B cell (primary cell): Measurements from ENCODE around the gene RPTN. TPM values are rescaled to one million over a fixed set of nuclear protein-coding genes. Genes with fewer than 3 reads are reported as not detected.

ENCODE experiments used
- ATAC-seq: fragments of 200-7000 bp; cut with Tn5 transposase; one replicate; pipeline ENCODE4 v1.10.0; 2021; ENCODE audit warnings: low read depth, mild to moderate bottlenecking, moderate number of reproducible peaks, moderate library complexity
- CTCF ChIA-PET: fragments of 350-600 bp; sonication (Branson Sonifier 250); formaldehyde crosslinking; loops from one replicate; lab custom pipeline; 2021; ENCODE audit warnings: antibody characterized with exemption, inconsistent platforms; lab: Charles Lee
- POLR2A ChIA-PET: fragments of 350-600 bp; sonication (Branson Sonifier 250); formaldehyde crosslinking; loops from one replicate; lab custom pipeline; 2021; ENCODE audit warnings: antibody characterized with exemption; lab: Charles Lee
- DNase-seq: peaks from one replicate; pipeline ENCODE4 v3.0.0; 2013
- H2AFZ ChIP-seq: 2 replicates; pipeline ENCODE4 v1.6.1; 2012; ENCODE audit warnings: mild to moderate bottlenecking, low read depth, low read length; ENCODE audit not compliant: insufficient read depth, poor library complexity, severe bottlenecking
- H3K27ac ChIP-seq, 2 donors: 1 replicate in 1 of 2; 2 replicates in 1 of 2; pipeline ENCODE4 v1.5.1; 2012 to 2013; ENCODE audit warnings: low read length in 2 of 2, mild to moderate bottlenecking in 2 of 2, moderate library complexity in 1 of 2
- H3K27me3 ChIP-seq, 4 experiments: fragments of 200-600 bp in 1 of 4; sonication (generic) in 1 of 4; replicated peaks in 1 of 4; 1 replicate in 2 of 4; 2 replicates in 2 of 4; pipeline versions ENCODE4 v1.6.1 to v1.7.0; 2013 to 2016; ENCODE audit warnings: low read length in 3 of 4, mild to moderate bottlenecking in 2 of 4, mixed read lengths in 1 of 4, moderate library complexity in 1 of 4; ENCODE audit not compliant: insufficient read depth in 4 of 4, control insufficient read depth in 3 of 4; ENCODE audit errors: control extremely low read depth in 1 of 4
- H3K36me3 ChIP-seq, 2 experiments: replicated peaks in 1 of 2; 1 replicate in 1 of 2; 2 replicates in 1 of 2; pipeline versions ENCODE4 v1.6.1 to v1.7.1; 2013; ENCODE audit warnings: low read length in 1 of 2; ENCODE audit not compliant: insufficient read depth in 2 of 2, control insufficient read depth in 1 of 2; ENCODE audit errors: control extremely low read depth in 1 of 2, extremely low read depth in 1 of 2
- H3K4me1 ChIP-seq, 2 donors: fragments of 200-600 bp in 1 of 2; sonication (generic) in 1 of 2; 1 replicate in 1 of 2; 2 replicates in 1 of 2; pipeline versions ENCODE4 v1.5.1 to v1.6.1; 2013 to 2017; ENCODE audit warnings: low read length in 2 of 2; ENCODE audit not compliant: control insufficient read depth in 2 of 2, insufficient read depth in 2 of 2
- H3K4me2 ChIP-seq: replicated peaks from 2 replicates; pipeline ENCODE3; 2012; ENCODE audit warnings: mild to moderate bottlenecking, low read depth, low read length; ENCODE audit not compliant: poor library complexity, severe bottlenecking
- H3K4me3 ChIP-seq, 5 experiments: fragments of 200-600 bp in 1 of 5; sonication (generic) in 1 of 5; 1 replicate in 3 of 5; 2 replicates in 2 of 5; pipeline versions ENCODE4 v1.5.1 to v1.7.0; 2011 to 2016; ENCODE audit warnings: low read length in 4 of 5, mild to moderate bottlenecking in 4 of 5, low read depth in 2 of 5, control low read depth in 1 of 5, moderate library complexity in 1 of 5; ENCODE audit not compliant: insufficient read depth in 1 of 5; ENCODE audit errors: control extremely low read depth in 1 of 5, extremely low read depth in 1 of 5
- H3K79me2 ChIP-seq: fragments of 200-600 bp; sonication (generic); one replicate; pipeline ENCODE4 v1.6.0; 2016; ENCODE audit warnings: low read length; ENCODE audit not compliant: control insufficient read depth, insufficient read depth
- H3K9ac ChIP-seq: fragments of 200-600 bp; sonication (generic); 2 replicates; pipeline ENCODE4 v1.6.1; 2017; ENCODE audit warnings: mild to moderate bottlenecking, low read length, moderate library complexity
- H3K9me3 ChIP-seq, 3 donors: one replicate each; pipeline versions ENCODE4 v1.6.1 to v1.7.1; 2013; ENCODE audit warnings: low read length in 2 of 3; ENCODE audit not compliant: control insufficient read depth in 2 of 3, insufficient read depth in 1 of 3; ENCODE audit errors: control extremely low read depth in 1 of 3
- H4K20me1 ChIP-seq: 2 replicates; pipeline ENCODE4 v1.6.0; 2012; ENCODE audit warnings: mild to moderate bottlenecking, low read length; ENCODE audit not compliant: insufficient read depth, control insufficient read depth, poor library complexity, severe bottlenecking
- H3K27ac Mint-ChIP-seq: one replicate; pipeline ENCODE4 v1.8.0; 2021; ENCODE audit warnings: mixed read lengths
- H3K27me3 Mint-ChIP-seq: one replicate; pipeline ENCODE4 v1.8.0; 2021; ENCODE audit warnings: mixed read lengths
- H3K4me1 Mint-ChIP-seq: one replicate; pipeline ENCODE4 v1.8.0; 2021; ENCODE audit warnings: mixed read lengths
- H3K4me3 Mint-ChIP-seq: one replicate; pipeline ENCODE4 v1.8.0; 2021; ENCODE audit warnings: mixed read lengths
- H3K9me3 Mint-ChIP-seq: one replicate; pipeline ENCODE4 v1.8.0; 2022; ENCODE audit warnings: mixed read lengths; ENCODE audit not compliant: insufficient read depth
- CTCF ChIP-seq: fragments of 200-600 bp; IDR thresholded peaks from one replicate; pipeline ENCODE4 v1.8.0; 2022; ENCODE audit warnings: antibody characterized with exemption, mild to moderate bottlenecking
- EZH2 ChIP-seq: IDR thresholded peaks from 2 replicates; pipeline ENCODE4 v1.6.1; 2012; ENCODE audit warnings: borderline replicate concordance, low read depth, mild to moderate bottlenecking, moderate library complexity, low read length; ENCODE audit not compliant: insufficient read depth, poor library complexity, severe bottlenecking
- WGBS: methylation state at CpG from one replicate; pipeline ENCODE4 v1.1.5; 2013; ENCODE audit warnings: missing lambda C conversion rate; ENCODE audit not compliant: insufficient coverage; 5-methylcytosine and 5-hydroxymethylcytosine counted together
- intact Hi-C: fragments of 100-400 bp; cut with micrococcal nuclease; formaldehyde crosslinking; loops from one replicate; pipeline ENCODE4 v1.10.0; 2022
- polyA plus RNA-seq: library from polyadenylated mRNA; depleted of rRNA; stranded (reverse); fragments of >200 nt; gene quantifications from 2 replicates; pipeline ENCODE4 v1.2.3, GENCODE V29; 2012
- total RNA-seq, 2 donors: library from RNA; stranded (reverse); fragments of 120-200 nt in 1 of 2; gene quantifications; 1 replicate in 1 of 2; 2 replicates in 1 of 2; pipeline versions ENCODE4 v1.2.3 to v1.2.4, GENCODE V29; 2013 to 2022

RPTN gene
- total and polyA plus RNA-seq, 2 donors (not counting 1 experiment from before 2014, with no cell fraction given), result not detected

GRCh38 chr1:152164517-152165136 lies 5.6 kb upstream of the RPTN start:
- Mint-ChIP-seq H3K9me3 (no peaks in the 10 kb centered on the region), H3K27ac (no peak overlapping the region), H3K4me1 (peaks cover 22% of the 10 kb centered on the region), H3K27me3 (peaks cover 34% of the 10 kb centered on the region), H3K4me3 (no peak overlapping the region)
- Histone ChIP-seq H3K27ac (no peak overlapping the region), H3K9ac (no peak overlapping the region), H3K27me3 (peaks cover 0 to 24% (median 12%) of the 10 kb centered on the region in 4 experiments), H3K36me3 (no peaks in the 10 kb centered on the region), H2AFZ (no peak overlapping the region), H3K4me2 (no peak overlapping the region), H4K20me1 (no peaks in the 10 kb centered on the region), H3K4me3 (no peak overlapping the region), H3K79me2 (no peaks in the 10 kb centered on the region), H3K4me1 (peaks cover 15 to 16% of the 10 kb centered on the region in 2 donors), H3K9me3 (no peaks in the 10 kb centered on the region)
- ChIA-PET CTCF (interaction anchor here (1.2 kb wide), 1 partner anchor 23 kb away, joined by 3 read pairs; no protein-coding TSS in a partner anchor), POLR2A (no interaction called here)
- 50% methylated on average over 2 of the region's 2 CpGs for WGBS
- no peak for ATAC-seq
- no peak for DNase-seq
- intact Hi-C loops, result no loop called here
- TF ChIP-seq EZH2, result no peak
- TF ChIP-seq CTCF, result no peak

GRCh38 chr1:152162792-152163463 lies 3.9 kb upstream of the RPTN start:
- Histone ChIP-seq H3K36me3 (no peaks in the 10 kb centered on the region), H3K4me3 (no peak overlapping the region), H3K4me2 (no peak overlapping the region), H3K9me3 (no peaks in the 10 kb centered on the region), H3K9ac (no peak overlapping the region), H3K27ac (no peak overlapping the region), H3K27me3 (peaks cover 0 to 16% (median 10%) of the 10 kb centered on the region in 4 experiments), H3K79me2 (no peaks in the 10 kb centered on the region), H3K4me1 (peaks cover 15 to 16% of the 10 kb centered on the region in 2 donors), H4K20me1 (no peaks in the 10 kb centered on the region), H2AFZ (no peak overlapping the region)
- Mint-ChIP-seq H3K4me3 (no peak overlapping the region), H3K4me1 (peaks cover 22% of the 10 kb centered on the region), H3K9me3 (no peaks in the 10 kb centered on the region), H3K27ac (no peak overlapping the region), H3K27me3 (peaks cover 25% of the 10 kb centered on the region)
- intact Hi-C loops, result no loop called here
- POLR2A ChIA-PET, result no interaction called here
- CTCF ChIA-PET, result no interaction called here
- TF ChIP-seq EZH2 (no peak), CTCF (no peak)
- DNase-seq, result no peak
- no peak for ATAC-seq
- WGBS, result no CpG with 5 or more reads among the region's 1 CpG
